ENCODE results near the gene GRIK2.

GRIK2 gene

GRCh38 chr6:101451981-101452380 lies 58.5 kb downstream of the GRIK2 start:
- H3K4me3 ChIP-seq (replicated peaks; ENCODE audit: low read depth, low read length): no peak overlapping the region
- no peak for TF ChIP-seq CTCF (IDR thresholded peaks at IDR 0.05; ENCODE audit: low read length, missing control alignments)
- no peak for DNase-seq (ENCODE audit: low read depth)

- no peak overlapping the region for H3K4me3 ChIP-seq (replicated peaks; ENCODE audit: low read depth, low read length)
- no peak for DNase-seq (ENCODE audit: low read depth)
- TF ChIP-seq CTCF (IDR thresholded peaks at IDR 0.05; ENCODE audit: low read length, missing control alignments): no peak
Observed at GRCh38 chr6:101453221-101453620, 59.7 kb downstream of the GRIK2 start.

GRCh38 chr6:101454106-101454676 lies 60.7 kb downstream of the GRIK2 start:
- TF ChIP-seq CTCF (IDR thresholded peaks at IDR 0.05; ENCODE audit: low read length, missing control alignments): no peak
- DNase-seq (ENCODE audit: low read depth): no peak
- H3K4me3 ChIP-seq (replicated peaks; ENCODE audit: low read depth, low read length): no peak overlapping the region

GRCh38 chr6:101458336-101458735 lies 64.8 kb downstream of the GRIK2 start:
- no peak for DNase-seq (ENCODE audit: low read depth)
- no peak for TF ChIP-seq CTCF (IDR thresholded peaks at IDR 0.05; ENCODE audit: low read length, missing control alignments)
- H3K4me3 ChIP-seq (replicated peaks; ENCODE audit: low read depth, low read length): no peak overlapping the region

- H3K4me3 ChIP-seq (replicated peaks; ENCODE audit: low read depth, low read length): no peak overlapping the region
- TF ChIP-seq CTCF (IDR thresholded peaks at IDR 0.05; ENCODE audit: low read length, missing control alignments): no peak
- DNase-seq (ENCODE audit: low read depth): no peak
Observed at GRCh38 chr6:101458826-101459225, 65.3 kb downstream of the GRIK2 start.

- TF ChIP-seq CTCF (IDR thresholded peaks at IDR 0.05; ENCODE audit: low read length, missing control alignments): no peak
- DNase-seq (ENCODE audit: low read depth): no peak
- no peak overlapping the region for H3K4me3 ChIP-seq (replicated peaks; ENCODE audit: low read depth, low read length)
Observed at GRCh38 chr6:101462576-101462975, 69.1 kb downstream of the GRIK2 start.

GRCh38 chr6:101465863-101466262 lies 72.4 kb downstream of the GRIK2 start:
- DNase-seq (ENCODE audit: low read depth): no peak
- no peak for TF ChIP-seq CTCF (IDR thresholded peaks at IDR 0.05; ENCODE audit: low read length, missing control alignments)
- no peak overlapping the region for H3K4me3 ChIP-seq (replicated peaks; ENCODE audit: low read depth, low read length)

Data from fibroblast of pulmonary artery (primary cell).